HS-5 (cell line): ENCODE data around the gene HSD11B1.

ENCODE experiments used
- DNase-seq: peaks from one replicate; pipeline ENCODE4 v3.0.0-alpha.2; 2012; ENCODE audit warnings: low read depth

HSD11B1 gene

DNA sequence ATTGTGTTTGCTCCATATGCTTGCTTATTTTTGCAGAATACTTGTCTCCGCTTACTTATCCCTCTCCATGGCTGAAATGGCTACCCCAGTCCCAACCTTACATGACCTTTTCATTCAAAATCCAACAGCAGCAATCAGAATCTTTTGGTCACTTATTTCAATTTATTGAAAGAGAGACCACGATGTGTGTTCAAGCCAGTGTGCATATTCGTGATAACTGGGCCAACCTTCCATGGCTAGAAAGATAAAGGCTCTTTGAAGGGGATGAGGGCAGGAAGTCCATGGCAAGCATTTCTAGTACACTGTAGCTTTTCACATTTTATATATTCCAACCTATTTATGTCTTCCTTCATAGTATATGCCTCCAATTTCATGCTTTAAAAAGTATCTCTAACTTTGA, 23.1 kb downstream of the HSD11B1 start:
- DNase-seq, result no peak

DNA sequence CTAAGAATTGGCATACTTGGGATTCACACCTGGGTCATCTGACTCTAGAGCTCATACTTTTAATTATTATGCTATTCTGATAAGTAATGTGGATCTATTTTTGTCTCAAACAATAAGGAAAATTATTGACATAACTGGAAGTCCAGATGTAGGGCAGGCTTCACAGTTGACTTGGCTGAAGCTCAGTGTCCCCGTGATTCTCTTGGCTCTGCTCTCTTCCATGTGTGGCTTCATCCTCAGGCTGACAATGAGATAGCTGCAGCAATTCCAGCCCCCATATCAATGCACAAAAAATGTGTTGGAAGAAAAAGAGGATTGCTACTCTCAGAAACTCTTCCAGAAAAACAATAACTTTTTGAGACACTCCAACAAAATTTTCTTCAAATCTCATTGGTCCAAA, 23.8 kb downstream of the HSD11B1 start:
- no peak for DNase-seq

DNA sequence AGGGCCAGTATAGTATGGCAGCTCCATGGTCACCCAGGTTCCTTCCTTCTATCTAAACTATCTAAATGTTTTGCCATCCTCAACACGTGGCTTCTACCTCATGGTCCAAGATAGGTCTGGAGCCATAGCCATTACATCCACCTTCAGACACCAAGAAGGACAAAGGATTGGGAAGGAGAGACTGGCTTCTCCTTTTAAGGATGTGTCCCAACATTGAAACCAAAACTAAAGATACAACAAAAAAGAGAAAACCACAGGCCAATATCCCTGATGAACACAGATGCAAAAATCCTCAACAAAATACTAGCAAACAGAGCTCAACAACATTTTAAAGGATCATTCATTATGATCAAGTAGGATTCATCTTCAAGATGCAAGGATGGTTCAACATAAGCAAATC, 24.8 kb downstream of the HSD11B1 start:
- no peak for DNase-seq

DNA sequence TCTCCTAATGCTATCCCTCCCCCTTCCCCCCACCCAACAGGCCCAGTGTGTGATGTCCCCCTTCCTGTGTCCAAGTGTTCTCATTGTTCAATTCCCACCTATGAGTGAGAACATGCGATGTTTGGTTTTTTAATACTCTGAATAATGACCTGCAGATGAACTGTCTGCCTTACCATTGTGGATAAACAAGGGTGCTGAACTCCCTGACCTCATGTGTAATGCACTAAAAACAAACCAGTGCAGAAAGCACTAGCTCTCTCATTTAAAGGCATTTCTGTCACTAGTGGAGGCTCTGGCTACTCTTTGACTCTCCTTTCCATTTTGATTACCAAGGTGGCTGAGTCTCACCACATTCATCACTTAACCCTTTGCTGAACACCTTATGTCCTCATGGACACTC, 28.1 kb downstream of the HSD11B1 start:
- DNase-seq, result no peak

DNA sequence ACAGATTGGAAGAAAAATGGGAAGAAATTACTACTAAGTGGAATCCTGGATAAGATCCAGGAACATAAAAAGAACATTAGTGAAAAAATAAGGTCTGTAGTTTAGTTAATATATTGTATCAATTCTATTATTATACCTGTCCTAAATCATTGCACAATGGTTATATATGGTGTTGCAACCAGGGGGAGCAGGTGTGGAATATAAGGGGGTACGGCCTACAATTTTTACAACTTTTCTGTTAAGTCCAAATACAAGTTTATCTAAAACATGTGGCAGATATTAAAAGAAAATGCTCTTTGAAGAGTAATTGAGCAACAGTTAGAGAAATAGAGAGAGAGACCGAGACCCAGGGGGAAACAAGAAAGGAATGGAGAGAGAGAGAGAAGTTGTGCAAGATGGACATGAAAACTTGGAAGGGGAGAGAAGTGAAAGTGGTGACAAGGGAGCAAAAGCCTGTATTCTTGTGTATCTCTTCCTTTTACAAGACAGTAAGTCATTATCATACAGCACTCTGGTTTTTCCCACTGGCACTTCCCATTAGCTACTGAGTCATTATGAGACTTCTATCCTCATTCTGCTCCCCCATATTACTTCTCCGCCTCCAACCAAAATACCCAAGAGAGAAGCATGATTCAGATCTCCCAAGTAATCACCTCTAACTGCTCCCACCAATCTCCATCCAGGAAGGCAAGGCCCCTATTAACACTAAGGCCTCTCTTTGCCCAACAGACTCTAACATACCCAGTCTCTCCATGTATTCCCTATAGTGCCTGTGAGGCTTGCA, 29.0 kb downstream of the HSD11B1 start:
- no peak for DNase-seq

DNA sequence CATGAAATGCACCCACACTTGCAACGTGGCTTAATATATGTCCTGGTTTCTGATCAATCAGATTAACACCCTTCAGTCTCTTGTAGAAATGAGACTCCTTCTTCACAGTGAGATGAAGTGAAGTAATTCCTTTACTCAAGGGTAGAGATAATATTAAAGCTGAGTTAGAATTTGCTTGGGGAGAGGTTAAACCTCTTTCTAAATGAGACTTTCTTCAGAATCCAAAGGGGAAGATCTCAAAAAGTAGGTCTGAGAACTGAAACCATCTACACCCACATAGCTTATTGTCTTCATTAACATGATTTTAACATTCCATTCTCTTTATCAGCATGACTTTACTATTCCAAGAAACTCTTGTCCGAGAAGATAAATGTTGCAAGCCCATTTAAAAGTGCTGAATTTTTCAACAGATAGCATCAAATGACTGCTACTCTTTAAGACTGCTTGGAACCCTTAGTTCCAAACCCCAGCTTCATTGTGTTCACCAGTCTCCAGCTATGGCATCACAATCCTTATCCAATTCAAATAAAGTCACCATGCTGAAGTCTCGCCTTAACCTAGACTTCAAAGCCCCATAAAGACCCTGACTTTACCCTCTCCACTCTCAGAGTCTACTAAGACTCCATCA, 32.0 kb downstream of the HSD11B1 start:
- DNase-seq, result no peak

DNA sequence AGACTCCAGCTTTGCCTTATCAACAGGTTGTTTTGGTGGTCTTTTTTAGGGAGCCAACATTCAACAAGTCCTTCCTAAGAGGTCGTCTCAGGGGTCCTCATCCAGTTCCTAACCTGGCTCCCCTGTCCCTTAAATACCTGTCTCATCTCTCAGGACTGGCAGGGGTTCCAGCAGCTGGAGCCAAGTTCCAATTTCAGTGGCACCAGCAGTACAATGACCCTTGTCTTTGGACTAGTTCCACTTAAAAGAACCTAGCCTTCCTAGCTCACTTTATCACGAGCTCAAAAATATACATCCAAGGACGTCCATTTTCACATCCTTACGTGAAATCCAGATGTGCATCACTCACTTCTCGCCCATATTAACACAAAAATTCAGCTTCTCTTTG, 32.5 kb downstream of the HSD11B1 start:
- DNase-seq, result no peak

DNA sequence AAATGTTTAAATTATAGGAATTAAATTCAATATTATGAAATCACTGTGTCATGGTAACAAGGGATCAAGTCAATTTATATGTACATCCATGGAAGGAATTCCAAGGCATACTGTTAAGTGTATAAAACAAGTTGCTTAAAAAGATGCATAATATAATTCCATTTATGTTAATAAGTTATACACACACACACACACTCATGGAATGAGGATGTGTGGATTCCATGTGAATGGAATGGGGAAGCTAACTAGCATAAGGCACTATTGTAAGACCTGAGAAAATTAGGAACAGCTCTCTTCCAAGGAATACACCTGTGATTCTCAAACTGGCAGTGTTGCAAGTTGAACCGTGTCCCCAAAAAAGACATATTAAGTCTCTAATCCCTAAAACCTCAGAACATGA, 33.6 kb downstream of the HSD11B1 start:
- DNase-seq, result no peak

DNA sequence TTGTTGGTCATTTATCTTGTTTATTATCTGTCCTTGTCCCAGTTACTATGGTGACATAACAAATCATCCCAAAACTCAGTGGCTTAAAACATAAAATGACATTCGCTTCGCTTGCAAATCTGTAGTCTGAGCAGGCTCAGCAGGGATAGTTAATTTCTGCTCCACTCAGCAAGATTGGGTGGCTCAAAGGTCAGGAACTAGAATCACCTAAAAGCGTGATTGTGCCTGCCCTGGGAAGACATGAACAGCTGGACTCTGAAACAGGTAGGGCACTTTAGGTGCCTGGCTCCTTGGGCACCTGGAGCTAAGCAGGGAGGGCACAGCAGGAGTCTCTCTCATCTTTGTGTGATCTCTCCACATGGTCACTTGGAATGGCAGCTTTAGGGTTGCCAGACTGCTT, 36.5 kb downstream of the HSD11B1 start:
- no peak for DNase-seq

DNA sequence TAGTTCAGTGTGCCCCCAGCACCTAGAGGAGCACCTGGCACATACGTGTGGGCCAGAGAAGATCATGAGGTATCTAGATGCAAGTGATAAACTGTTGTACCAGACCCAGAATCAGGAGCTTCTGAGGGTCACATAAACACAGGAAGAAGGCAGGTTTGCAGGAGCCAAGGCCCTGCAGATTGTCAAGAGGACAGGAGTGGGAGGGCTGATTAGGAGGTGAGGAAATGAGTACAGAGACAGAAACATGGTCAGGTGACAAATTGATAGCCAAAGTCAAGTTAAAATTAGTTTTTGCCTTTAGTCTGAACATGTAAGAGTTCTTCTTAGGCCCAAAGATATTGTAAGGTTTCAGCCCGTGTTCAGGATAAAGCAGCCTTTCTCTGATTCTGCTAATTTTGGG, 37.2 kb downstream of the HSD11B1 start:
- DNase-seq, result no peak

DNA sequence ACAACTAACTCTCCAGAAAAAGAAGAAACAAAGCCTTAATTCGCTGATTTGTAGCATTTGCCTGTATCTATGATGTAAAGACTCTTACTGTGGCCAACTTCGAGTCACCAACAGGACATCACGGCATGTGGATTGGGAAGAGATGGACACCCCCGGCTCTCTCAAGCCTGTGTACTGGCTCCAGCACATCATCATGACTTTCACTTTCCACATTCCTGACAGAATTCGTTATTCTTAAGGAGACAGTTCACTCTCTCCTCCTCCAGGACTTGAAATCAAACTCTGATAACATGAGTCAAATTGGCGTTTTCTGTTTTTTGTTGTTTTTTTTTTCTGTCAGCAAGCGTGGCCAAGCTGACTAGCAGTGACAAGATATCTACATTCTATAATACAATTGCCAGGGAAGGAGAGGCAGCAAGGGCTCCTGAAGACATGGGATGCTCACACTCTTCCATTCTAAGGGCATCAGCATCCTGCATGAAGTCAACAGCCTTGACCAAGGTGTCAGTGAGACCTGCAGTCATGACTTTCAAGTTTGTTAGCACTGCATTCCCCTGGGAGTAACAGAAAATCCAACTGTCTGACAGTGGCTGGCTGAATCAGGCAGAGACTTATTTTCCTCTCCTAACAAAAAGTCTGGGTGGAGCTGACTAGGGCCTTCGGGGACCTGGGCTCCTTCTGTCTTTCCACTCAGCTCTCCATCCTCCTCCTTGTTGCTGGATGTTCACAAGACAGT, 37.9 kb downstream of the HSD11B1 start:
- DNase-seq, result no peak

DNA sequence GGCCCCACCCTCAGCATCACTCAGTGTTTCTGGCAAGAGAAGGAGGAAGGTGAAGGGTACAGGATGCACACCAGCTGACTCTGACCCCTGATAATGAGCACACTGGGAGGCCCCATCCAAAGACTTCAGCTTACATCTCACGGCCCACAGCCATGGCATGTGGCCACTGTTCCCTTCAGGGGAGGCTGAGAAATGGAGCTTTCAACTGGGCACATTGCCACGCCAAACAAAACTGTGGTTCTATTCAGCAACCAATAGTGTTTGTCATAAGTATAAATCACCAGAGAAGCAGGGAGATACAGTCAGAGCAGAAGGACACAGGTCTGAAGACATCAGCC, 38.5 kb downstream of the HSD11B1 start:
- no peak for DNase-seq

DNA sequence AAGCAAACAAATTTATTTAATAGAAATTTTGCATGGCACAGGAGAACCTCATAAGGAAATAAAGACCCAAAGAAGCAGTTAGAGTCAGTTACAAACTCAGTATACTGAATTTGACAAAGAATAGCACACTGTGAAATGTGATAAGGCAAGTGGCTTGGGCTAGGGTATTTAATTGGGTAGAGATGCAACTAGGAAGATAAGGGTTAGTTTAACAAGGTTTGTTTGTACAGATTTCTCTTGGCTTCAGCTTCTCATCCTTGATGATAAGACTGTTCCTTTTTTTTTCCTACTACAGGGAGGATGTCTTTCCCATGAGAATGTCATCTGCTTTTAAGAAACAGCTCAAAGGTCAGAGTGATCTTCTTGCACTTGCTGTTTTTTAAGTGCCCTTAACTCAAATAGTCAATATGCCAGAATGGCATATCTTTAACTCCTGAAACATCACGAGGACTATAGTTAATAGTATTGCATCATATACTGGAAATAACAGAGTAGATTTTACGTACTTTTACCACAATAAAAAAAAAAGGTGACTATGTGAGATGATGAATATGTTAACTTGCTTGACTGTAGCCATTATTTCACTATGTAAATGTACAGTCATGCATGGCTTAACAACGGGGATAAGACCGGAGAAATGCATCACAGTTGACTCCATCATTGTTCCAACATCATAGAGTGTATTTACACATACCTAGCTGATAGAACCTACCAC, 42.0 kb downstream of the HSD11B1 start:
- no peak for DNase-seq

DNA sequence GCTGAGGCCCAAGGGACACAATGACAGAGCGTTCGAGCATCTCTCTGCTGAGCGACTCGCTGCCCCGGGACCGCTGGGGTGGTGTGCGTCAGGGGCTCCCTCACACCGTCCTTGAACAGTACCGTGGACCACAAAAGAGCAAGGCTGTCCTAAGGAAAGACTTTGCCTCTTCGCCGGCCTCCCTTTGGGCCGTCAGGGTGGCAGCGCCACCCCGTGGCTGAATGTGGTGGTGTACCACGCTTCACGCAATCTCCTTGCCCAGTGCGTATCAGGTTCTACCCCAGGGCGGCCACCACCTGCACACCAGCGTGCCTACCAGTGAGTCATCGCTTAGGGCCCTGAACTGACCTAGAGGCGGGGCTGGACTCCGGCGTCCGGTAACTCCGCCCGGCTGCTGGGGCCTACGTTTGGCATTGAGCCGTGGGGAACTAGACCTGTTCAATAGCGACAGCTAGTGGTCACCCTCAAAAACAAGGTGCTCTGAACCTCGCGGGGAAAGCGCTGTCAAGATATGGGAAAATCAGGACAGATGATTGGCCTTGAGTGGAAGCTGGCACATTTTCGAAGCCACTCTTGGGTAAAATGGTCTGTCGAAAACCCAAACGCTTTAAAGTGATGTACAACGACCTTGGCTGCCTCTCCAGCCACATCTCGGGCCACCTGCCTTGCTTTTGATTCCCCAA, 43.1 kb downstream of the HSD11B1 start:
- peak; percentile 85 for DNase-seq

DNA sequence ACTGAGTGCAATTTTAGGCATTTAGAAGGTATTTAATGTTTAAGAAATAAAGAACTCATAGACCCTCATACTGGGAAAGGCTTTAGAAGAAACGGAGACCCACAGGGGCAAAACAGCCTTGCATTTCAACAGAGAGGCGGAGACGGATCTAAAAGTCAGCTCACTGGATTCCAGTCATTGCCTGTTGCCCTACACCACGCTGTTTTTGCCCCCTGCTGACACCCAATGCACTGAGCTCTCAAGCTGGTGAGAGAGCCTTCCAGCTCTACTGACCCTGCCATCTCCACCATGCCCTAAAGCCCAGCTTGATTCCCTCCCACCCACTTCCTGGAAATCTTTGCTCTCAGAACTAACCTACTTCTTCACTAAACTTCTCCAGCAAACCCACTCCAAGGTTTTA, 44.0 kb downstream of the HSD11B1 start:
- DNase-seq, result no peak

DNA sequence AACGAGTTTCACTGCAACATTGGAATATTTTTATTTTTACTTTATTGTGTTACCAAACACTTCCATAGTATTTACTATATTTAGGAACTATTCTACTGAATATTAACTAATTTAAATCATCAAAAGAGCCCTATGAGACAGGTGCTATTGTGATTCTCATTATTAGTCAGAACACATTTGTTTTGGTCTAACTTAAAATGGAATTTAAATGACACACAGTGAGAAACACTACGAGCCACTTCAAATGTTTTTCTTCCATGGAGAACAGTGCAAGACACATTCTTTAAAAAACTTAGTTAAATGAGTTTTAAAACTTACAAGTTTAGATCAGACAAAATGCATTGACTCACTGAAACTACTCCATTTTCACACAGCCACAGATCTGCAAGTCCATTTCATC, 44.6 kb downstream of the HSD11B1 start:
- no peak for DNase-seq

DNA sequence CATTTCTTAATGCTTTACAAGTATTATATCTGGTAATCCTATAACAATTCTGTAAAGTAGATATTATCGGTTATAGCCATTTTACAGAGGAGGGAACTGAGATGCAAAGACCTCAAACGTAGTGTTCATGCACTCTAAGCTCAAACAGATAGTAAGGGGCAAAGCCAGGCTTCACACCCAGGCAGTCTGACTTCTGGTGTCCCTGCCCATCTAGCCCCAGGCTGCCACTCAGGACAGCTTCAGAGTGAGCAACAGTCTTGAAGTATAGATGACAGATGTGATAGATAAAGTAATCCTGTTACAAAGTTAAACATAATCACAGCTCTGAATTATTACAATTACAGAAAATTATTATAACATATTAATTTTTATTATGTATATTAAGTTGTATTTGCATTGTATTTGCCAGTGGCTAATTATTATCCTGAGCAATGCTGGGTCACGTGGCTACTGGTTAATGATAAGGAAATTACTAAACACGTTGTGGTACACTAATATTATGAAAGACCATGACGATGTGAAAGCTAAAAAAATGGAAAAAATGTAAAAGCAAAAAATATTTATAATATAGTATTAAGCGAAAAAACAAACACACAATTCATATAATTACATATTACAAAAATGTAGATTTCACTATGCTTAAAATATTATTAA, 45.2 kb downstream of the HSD11B1 start:
- DNase-seq, result no peak

DNA sequence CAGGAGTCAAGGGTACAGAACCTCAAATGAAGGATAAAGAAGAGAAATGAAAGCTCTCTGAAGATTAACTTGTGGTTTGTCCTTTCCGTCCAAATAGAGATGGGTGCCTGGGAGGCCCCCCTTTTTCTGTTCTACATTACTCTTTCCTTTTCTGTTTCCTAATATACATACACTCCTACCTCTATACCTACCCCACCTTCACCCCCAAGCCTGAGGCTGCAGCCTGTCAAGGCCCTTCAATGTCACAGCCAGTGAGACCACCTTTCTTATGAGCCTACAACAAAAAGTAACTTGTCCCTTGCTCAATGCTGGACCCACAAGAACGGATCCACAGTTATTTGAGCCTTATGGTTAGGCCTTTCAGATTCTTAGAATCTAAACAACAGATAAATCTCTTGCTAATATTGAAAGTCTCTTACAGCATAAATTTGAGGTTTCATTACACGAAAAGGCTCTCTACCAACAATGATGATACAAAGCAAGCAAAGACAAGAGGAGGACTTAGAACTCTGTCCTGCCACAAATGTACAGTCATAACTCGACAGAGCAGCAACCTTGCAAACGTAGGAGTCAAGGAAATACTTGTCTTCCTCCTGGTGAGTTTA, 47.1 kb downstream of the HSD11B1 start:
- no peak for DNase-seq

DNA sequence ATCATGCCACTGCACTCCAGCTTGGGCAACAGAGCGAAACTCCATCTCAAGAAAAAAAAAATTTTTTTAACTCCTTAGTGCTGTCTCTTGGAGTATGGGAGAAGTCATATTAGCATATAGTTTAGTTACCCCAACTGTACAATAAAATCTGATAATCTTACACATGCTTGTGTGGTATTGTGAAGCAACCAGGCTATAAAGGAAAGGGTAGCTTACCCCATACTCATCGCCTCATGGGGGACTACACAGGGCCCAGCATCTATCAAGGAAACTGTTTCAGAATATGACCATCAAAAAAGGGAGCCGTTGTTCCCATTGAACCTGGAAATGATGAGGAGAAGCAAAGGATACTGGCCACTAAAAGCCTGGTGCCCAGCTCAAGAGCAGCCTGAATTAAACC, 48.2 kb downstream of the HSD11B1 start:
- DNase-seq, result no peak

DNA sequence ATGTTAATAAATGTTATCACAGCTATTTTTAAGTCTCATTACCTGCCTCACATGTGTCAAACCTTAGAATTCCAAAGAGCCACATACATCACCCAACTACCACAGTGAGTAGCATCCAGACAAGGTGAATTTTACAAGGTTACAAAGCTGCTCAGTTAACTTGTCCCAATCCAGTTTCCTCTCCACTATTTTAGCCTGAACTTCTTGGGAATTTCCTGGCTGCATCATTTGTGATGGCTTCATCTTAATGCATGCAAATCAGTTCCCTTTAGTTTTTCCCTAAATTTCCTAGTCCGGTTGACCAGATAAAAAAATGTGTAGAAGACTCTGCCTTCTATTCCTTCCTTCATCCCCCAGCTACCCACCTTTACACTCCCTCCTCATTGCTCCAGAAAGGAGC, 50.6 kb downstream of the HSD11B1 start:
- no peak for DNase-seq

DNA sequence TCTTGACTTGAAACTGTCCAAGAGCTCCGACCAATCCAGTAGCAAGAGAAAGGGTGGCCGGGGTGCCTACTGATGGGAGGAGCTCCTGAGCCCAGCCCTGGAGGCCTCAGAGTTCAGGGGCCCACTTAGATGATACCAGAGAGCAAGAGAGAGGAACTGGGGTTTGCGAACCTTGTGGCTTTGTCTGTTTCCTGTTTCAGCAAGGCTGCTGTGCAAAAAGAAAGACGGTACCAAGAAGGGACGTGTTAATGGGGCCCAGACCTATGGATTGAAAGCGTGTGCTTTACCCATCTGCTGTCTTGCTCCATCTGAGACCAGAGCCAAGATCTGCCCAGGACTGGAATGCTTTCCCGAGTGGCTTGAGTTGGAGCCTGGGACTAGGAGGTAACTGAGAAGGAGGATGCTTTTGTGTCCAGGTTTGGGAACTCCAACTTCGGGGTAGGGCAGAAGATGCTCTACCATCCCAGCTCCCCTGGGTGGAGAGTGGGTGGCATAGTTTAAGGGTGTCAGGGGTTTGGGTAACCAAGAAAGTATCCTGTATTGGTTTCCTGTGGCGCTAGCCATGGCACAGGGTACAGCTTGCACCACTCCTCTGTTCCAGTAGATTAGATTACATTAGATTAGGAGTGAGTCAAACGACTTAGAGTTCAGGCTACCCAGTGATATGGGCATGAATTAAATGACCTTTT, 51.4 kb downstream of the HSD11B1 start, which contains the start of gene TRAF3IP3:
TRAF3IP3 (plus strand) TSS at position 128 of the 689 bp plus-strand sequence. CDS start 3,987 bp downstream, outside the sequence.
- no peak for DNase-seq
